ENCODE results near the gene PPM1A. TPM values are rescaled to one million over a fixed set of nuclear protein-coding genes. Genes with fewer than 3 reads are reported as not detected.

The PPM1A gene
- total RNA-seq, 2 donors from 2014 or later, result 37.4 to 58.3 TPM

GRCh38 chr14:60227291-60227690, 21.7 kb upstream of the PPM1A start:
- Histone ChIP-seq H3K36me3 (no peaks in the 10 kb centered on the region), H3K4me3 (no peak overlapping the region), H3K27ac (no peak overlapping the region), H3K9me3 (peaks cover 2% of the 10 kb centered on the region), H3K4me1 (ENCODE audit: control insufficient read depth in 1 of 2, low read depth in 2 of 2) (no peaks in the 10 kb centered on the region), H3K27me3 (replicated peaks; ENCODE audit: insufficient read depth) (no peaks in the 10 kb centered on the region)
- TF ChIP-seq CTCF (IDR thresholded peaks at IDR 0.05), result no peak
- no peak for ATAC-seq (ENCODE audit: insufficient number of reproducible peaks, low FRiP score, low read depth)
- no peak for DNase-seq (ENCODE audit: low spot score)

GRCh38 chr14:60229614-60230013, 19.4 kb upstream of the PPM1A start:
- Histone ChIP-seq H3K9me3 (peaks cover 4% of the 10 kb centered on the region), H3K4me1 (ENCODE audit: control insufficient read depth in 1 of 2, low read depth in 2 of 2) (no peaks in the 10 kb centered on the region), H3K36me3 (no peaks in the 10 kb centered on the region), H3K4me3 (no peak overlapping the region), H3K27me3 (replicated peaks; ENCODE audit: insufficient read depth) (no peaks in the 10 kb centered on the region), H3K27ac (no peak overlapping the region)
- ATAC-seq (ENCODE audit: insufficient number of reproducible peaks, low FRiP score, low read depth), result no peak
- no peak for DNase-seq (ENCODE audit: low spot score)
- TF ChIP-seq CTCF (IDR thresholded peaks at IDR 0.05), result no peak

GRCh38 chr14:60232185-60232584, 16.8 kb upstream of the PPM1A start:
- no peaks in the 10 kb centered on the region for H3K36me3 ChIP-seq
- peaks cover 4% of the 10 kb centered on the region for H3K9me3 ChIP-seq
- no peak for TF ChIP-seq CTCF (IDR thresholded peaks at IDR 0.05)
- no peak overlapping the region for H3K27ac ChIP-seq
- no peaks in the 10 kb centered on the region for H3K4me1 ChIP-seq (ENCODE audit: control insufficient read depth in 1 of 2, low read depth in 2 of 2)
- DNase-seq (ENCODE audit: low spot score) (no peak), ATAC-seq (ENCODE audit: insufficient number of reproducible peaks, low FRiP score, low read depth) (no peak)
- peaks cover 6% of the 10 kb centered on the region for H3K27me3 ChIP-seq (replicated peaks; ENCODE audit: insufficient read depth)
- H3K4me3 ChIP-seq, result no peak overlapping the region

GRCh38 chr14:60233251-60233650, 15.8 kb upstream of the PPM1A start:
- ATAC-seq (ENCODE audit: insufficient number of reproducible peaks, low FRiP score, low read depth) (no peak), DNase-seq (ENCODE audit: low spot score) (no peak)
- TF ChIP-seq CTCF (IDR thresholded peaks at IDR 0.05), result no peak
- no peak overlapping the region for H3K27ac ChIP-seq
- H3K4me1 ChIP-seq (ENCODE audit: control insufficient read depth in 1 of 2, low read depth in 2 of 2), result no peaks in the 10 kb centered on the region
- H3K27me3 ChIP-seq (replicated peaks; ENCODE audit: insufficient read depth), result peaks cover 6% of the 10 kb centered on the region
- H3K9me3 ChIP-seq, result peaks cover 4% of the 10 kb centered on the region
- H3K4me3 ChIP-seq, result no peak overlapping the region
- no peaks in the 10 kb centered on the region for H3K36me3 ChIP-seq

GRCh38 chr14:60233891-60234290, 15.1 kb upstream of the PPM1A start:
- Histone ChIP-seq H3K27me3 (replicated peaks; ENCODE audit: insufficient read depth) (peaks cover 6% of the 10 kb centered on the region), H3K36me3 (no peaks in the 10 kb centered on the region), H3K4me1 (ENCODE audit: control insufficient read depth in 1 of 2, low read depth in 2 of 2) (no peaks in the 10 kb centered on the region), H3K9me3 (peaks cover 4% of the 10 kb centered on the region), H3K4me3 (no peak overlapping the region), H3K27ac (no peak overlapping the region)
- no peak for TF ChIP-seq CTCF (IDR thresholded peaks at IDR 0.05)
- no peak for ATAC-seq (ENCODE audit: insufficient number of reproducible peaks, low FRiP score, low read depth)
- no peak for DNase-seq (ENCODE audit: low spot score)
